Measurements from ENCODE around the gene SYNPO2.
A peak's percentile ranks its signal among the peaks of the same experiment; 100 is the strongest.
"Not testable (repeated sequence)": the region's sequence is repeated elsewhere in the genome, so short reads cannot be mapped to it uniquely, and the experiment has no call there.

The SYNPO2 gene, protein sequence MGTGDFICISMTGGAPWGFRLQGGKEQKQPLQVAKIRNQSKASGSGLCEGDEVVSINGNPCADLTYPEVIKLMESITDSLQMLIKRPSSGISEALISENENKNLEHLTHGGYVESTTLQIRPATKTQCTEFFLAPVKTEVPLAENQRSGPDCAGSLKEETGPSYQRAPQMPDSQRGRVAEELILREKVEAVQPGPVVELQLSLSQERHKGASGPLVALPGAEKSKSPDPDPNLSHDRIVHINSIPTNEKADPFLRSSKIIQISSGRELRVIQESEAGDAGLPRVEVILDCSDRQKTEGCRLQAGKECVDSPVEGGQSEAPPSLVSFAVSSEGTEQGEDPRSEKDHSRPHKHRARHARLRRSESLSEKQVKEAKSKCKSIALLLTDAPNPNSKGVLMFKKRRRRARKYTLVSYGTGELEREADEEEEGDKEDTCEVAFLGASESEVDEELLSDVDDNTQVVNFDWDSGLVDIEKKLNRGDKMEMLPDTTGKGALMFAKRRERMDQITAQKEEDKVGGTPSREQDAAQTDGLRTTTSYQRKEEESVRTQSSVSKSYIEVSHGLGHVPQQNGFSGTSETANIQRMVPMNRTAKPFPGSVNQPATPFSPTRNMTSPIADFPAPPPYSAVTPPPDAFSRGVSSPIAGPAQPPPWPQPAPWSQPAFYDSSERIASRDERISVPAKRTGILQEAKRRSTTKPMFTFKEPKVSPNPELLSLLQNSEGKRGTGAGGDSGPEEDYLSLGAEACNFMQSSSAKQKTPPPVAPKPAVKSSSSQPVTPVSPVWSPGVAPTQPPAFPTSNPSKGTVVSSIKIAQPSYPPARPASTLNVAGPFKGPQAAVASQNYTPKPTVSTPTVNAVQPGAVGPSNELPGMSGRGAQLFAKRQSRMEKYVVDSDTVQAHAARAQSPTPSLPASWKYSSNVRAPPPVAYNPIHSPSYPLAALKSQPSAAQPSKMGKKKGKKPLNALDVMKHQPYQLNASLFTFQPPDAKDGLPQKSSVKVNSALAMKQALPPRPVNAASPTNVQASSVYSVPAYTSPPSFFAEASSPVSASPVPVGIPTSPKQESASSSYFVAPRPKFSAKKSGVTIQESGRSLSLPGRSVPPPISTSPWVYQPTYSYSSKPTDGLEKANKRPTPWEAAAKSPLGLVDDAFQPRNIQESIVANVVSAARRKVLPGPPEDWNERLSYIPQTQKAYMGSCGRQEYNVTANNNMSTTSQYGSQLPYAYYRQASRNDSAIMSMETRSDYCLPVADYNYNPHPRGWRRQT

GRCh38 chr4:118888666-118889311 lies at the start of gene SYNPO2:
Gene SYNPO2, plus strand, starts transcription at chr4:118888854. Its CDS starts 183 bp downstream, at chr4:118889037.
- DNase-seq: peak; percentile 77

GRCh38 chr4:118839221-118839927 lies 49.3 kb upstream of the SYNPO2 start:
- DNase-seq: no peak

- peak; percentile 35 for DNase-seq
Measured at GRCh38 chr4:118842055-118842454, 46.6 kb upstream of the SYNPO2 start.

GRCh38 chr4:118843237-118843636 lies 45.4 kb upstream of the SYNPO2 start:
- no peak for DNase-seq

- DNase-seq: no peak
Measured at GRCh38 chr4:118845552-118846050, 43.1 kb upstream of the SYNPO2 start.

- no peak for DNase-seq
Measured at GRCh38 chr4:118846979-118847378, 41.7 kb upstream of the SYNPO2 start.

- no peak for DNase-seq
Measured at GRCh38 chr4:118848242-118848641, 40.4 kb upstream of the SYNPO2 start.

DNA sequence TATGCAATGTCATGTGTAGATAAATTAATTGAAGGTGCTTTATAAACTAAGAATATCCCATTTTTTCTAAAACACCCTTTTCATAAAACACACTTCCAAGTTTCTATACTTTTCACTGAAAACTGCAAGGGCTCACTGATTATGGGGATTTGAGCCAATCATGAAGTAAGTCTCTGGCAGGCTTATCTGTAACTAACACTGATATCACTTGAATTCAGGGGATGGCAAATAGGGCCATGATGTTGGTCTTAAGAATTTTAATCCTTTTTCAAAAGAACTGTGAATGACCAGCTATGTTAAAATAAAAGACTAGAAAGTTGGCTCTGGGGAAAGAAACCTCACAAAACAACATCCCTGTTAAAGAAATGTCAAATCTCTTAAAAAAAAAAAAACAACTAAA lies 39.8 kb upstream of the SYNPO2 start:
- no peak for DNase-seq

DNA sequence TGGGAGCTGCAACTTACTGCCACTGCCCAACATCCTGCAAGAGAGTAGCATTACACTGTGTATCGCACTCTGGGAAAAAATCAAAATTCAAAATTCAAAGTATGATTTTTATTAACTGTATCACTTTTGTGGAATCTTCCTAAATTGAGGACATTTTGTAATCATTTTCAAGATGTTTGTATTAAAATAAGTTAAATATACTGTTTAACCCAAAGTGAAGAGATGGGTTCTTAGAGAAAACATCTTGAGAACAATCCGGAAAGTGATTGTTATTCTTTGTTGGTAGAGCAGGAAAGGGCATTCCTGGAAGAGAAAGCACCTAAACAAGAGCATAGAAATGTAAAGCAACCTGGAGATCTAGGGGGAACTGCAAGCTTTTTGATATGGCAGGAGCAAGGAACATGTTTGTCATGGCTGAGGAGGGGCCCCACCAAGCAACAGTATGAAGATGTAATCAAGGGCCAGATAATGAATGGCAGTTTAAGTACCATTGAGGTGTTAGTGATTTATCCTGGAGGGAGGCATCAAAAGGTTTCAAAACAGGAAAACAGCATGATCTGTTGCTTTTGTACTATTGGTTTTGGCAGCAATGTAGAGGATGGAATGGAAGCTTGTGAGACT lies 38.7 kb upstream of the SYNPO2 start:
- DNase-seq: no peak

- DNase-seq: no peak
Measured at GRCh38 chr4:118850488-118851173, 38.0 kb upstream of the SYNPO2 start.

DNA sequence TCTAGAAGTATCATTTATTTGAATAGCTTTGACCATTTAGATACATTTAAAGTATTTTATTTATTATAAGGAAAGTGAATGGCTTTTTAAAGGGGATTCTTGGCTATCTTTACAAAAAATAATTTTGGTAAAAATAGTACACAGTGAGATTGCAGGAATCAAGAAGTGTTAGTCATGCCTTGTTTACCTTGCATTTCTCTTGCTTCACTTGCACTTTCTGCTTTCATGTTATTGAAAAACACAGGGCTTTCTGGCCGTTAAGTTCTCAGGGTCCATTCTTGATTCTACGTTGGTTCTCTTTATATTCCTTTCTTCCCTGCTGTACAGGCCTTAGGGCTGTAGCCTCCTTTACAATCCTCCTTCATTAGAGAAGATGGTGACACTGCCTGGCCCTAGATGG lies 30.9 kb upstream of the SYNPO2 start:
- DNase-seq: no peak

DNA sequence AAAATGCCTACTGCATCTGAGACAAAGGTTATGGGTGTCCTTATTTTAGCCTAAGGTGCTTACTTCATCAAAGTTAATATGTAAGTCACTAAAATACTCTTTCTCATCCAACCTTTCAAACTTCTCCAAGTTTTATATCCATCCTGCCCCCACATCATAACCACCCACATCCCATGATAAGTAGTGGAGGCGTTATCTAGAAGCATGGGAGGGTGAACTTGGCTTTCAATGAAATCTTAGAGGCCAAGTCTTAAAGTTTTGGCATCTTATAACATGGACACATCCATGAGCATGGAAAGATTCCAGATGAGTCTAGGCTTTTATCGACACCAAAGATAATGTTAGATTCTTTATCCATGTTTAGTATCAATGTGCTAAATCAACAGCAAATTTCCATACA lies 29.9 kb upstream of the SYNPO2 start:
- DNase-seq: no peak

- DNase-seq: peak; percentile 39
Measured at GRCh38 chr4:118865091-118865708, 23.5 kb upstream of the SYNPO2 start.

GRCh38 chr4:118866442-118866841 lies 22.2 kb upstream of the SYNPO2 start:
- no peak for DNase-seq

DNA sequence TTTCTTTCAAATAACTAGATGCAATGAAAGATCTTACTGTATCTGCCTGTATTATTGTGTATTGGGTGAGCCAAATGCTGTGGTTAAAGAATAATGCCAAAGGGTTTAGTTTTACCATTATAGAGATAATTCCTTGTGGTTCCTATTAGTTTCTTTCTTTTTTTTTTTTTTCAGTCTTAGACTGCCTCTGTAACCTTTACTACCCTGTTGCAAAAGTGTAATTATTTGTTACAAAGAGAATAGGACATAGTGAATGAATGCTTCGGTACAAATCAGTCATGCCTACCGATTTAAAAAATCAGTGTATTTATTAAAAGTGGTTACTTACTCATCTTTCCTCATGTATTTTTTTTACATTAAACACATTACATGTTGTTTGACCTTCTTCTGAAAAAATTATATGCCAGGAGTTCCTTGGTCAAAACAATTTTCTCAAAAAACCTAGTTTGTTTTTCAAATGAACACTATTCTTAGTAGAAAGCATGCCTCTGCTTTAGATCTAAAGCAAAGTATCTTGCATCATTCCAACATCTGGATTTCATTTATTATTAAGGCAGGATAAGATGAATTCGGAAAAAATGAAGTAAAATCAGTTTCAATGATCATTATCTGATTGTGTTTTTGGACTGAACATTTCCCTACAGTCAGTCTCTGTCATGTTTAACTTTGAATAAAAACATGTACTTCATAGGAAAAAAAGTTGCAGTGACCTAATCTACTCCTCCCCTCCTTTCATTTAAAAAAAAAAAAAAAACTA lies 21.2 kb upstream of the SYNPO2 start:
- no peak for DNase-seq

DNA sequence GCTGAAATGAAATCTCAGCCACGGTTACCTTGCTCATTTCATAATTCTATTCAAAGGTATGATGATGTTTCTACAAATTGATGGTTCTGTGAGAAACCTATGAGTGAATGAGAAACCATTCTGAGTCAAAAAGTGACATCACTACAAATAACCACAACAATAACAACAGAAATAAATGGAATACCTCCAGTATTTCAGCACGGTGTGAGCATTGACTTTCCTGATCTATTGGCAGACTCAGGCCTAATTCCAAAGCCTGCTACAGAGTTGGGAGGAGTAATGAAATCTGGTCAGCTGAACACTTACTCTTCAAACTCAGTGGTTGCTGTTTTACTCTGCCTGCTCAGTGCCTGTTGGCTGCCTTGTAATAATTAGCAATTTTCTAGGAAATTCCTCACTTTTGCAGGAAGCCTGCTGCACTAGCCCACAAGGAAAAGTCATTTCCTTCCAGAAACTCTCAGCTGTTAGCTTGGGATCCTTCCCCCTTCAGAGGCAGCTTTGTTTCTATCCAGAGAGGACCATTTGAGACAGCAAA lies 18.8 kb upstream of the SYNPO2 start:
- DNase-seq: peak; percentile 9

- no peak for DNase-seq
Measured at GRCh38 chr4:118872181-118872580, 16.5 kb upstream of the SYNPO2 start.

- no peak for DNase-seq
Measured at GRCh38 chr4:118877797-118878196, 10.9 kb upstream of the SYNPO2 start.

DNA sequence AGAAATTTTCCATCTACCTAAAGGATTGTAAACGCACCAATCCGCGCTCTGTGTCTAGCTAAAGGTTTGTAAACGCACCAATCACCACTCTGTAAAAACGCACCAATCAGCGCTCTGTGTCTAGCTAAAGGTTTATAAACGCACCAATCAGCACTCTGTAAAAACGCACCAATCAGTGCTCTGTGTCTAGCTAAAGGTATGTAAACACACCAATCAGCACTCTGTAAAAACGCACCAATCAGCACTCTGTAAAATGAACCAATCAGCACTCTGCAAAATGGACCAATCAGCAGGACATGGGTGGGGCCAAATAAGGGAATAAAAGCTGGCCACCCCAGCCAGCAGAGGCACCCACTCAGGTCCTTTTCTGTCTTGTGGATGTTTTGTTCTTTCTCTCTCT lies 10.1 kb upstream of the SYNPO2 start:
- DNase-seq: not testable (repeated sequence)

All from HCEC 1CT (cell line).